HFFc6 (cell line): ENCODE measurements around the gene EPC1. TPM values are rescaled to one million over a fixed set of nuclear protein-coding genes. Genes with fewer than 3 reads are reported as not detected.
A peak's percentile ranks its signal among the peaks of the same experiment; 100 is the strongest.

ENCODE experiments used
- DNase-seq: peaks from one replicate; pipeline ENCODE4 v3.0.0-alpha.2; 2018
- H3K27ac Mint-ChIP-seq: 2 replicates; pipeline ENCODE4 v1.8.0; 2020; ENCODE audit warnings: mild to moderate bottlenecking, mixed read lengths
- H3K27me3 Mint-ChIP-seq: 2 replicates; pipeline ENCODE4 v1.8.0; 2021; ENCODE audit warnings: mild to moderate bottlenecking, moderate library complexity, mixed read lengths; ENCODE audit not compliant: insufficient read depth
- H3K36me3 Mint-ChIP-seq: 2 replicates; pipeline ENCODE4 v1.8.0; 2021; ENCODE audit warnings: low read depth, mixed read lengths
- H3K4me1 Mint-ChIP-seq: 2 replicates; pipeline ENCODE4 v1.8.0; 2020; ENCODE audit warnings: low read depth, mixed read lengths
- H3K4me3 Mint-ChIP-seq: 2 replicates; pipeline ENCODE4 v1.8.0; 2020; ENCODE audit warnings: mild to moderate bottlenecking, moderate library complexity, mixed read lengths
- H3K9me3 Mint-ChIP-seq: 2 replicates; pipeline ENCODE4 v1.8.0; 2020; ENCODE audit warnings: mild to moderate bottlenecking, mixed read lengths
- CTCF ChIP-seq: fragments of 200-600 bp; sonication (generic); IDR thresholded peaks from 2 replicates; pipeline ENCODE4 v1.5.0; 2021; ENCODE audit warnings: antibody characterized with exemption, mild to moderate bottlenecking
- total RNA-seq, 6 experiments: library from RNA; stranded (reverse); fragmentation: NEBNext Ultra II Directional; extraction: Animal tissue kit (Norgen Biotek cat#: 25700); gene quantifications; 2 replicates in 1 of 6; 3 replicates in 5 of 6; pipeline ENCODE4 v1.2.3, GENCODE V29; 2021

The EPC1 gene
- total RNA-seq, 6 experiments from 2014 or later, result 16.5 to 19.3 (median 17.5) TPM

DNA sequence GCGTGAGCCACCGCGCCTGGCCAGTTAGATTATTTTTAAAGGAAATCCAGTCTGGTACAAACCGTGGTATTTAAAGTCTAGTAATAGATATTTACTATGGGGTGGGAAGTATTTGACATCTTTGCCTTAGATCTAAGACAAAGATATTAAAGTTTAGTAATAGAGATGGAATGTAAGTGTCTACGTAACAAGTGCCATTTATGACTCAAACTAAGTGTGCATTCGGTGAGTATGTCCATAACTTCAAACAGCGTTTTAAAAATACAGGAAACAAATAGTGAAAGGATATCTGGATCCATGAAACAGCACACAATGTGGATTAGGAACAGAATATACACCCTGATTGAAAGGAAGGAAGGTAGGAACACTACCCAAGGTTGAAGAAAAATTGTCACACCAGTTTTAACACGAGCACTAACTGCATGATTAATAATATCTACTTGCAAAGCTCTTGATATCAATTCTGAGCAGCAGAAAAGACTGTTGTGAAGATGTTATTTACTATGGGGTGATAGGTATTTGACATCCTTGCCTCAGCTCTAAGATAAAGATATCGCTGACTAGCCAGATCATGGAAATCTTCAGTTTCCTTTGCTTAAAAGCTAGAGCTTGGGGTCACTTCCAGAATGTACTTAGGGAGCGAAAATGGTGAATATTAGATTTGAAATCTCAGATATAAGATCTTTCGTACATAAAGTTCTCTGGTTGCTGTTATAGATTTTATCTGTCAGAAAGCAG lies 48.7 kb downstream of the EPC1 start:
- peak; percentile 83 for DNase-seq
- H3K36me3 Mint-ChIP-seq, result peaks cover 33% of the 10 kb centered on the region
- TF ChIP-seq CTCF, result no peak
- peaks cover 41% of the 10 kb centered on the region for H3K4me1 Mint-ChIP-seq
- H3K9me3 Mint-ChIP-seq, result no peaks in the 10 kb centered on the region
- peak overlapping the region; percentile 81 for H3K27ac Mint-ChIP-seq
- H3K4me3 Mint-ChIP-seq, result peak overlapping the region; percentile 61
- no peaks in the 10 kb centered on the region for H3K27me3 Mint-ChIP-seq

DNA sequence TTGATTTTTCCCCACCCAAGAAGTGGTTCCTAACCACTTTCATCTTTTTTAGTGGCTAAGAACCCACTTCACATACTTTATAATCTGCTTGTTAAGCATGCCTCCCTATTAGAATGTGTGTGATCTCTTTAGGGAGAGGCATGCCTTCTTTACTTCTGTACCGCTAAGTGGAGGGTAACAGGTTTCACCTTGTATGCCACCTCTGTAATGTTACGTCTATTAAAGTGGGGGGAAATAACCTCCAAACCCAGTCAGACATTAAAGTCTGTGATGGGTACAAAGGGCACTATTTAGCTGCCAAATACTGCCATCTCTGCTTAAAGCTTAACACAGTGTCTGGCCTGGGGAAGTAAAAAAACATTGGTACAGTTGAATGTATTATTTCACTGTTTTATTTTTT lies 51.9 kb downstream of the EPC1 start:
- Mint-ChIP-seq H3K27me3 (no peaks in the 10 kb centered on the region), H3K27ac (no peak overlapping the region)

GRCh38 chr10:32293581-32293980 lies 53.4 kb downstream of the EPC1 start:
- TF ChIP-seq CTCF, result no peak

More for the DNA sequence above, 51.9 kb downstream of the EPC1 start:
- no peak for DNase-seq
- TF ChIP-seq CTCF, result no peak
- H3K9me3 Mint-ChIP-seq, result no peaks in the 10 kb centered on the region
- H3K4me3 Mint-ChIP-seq, result no peak overlapping the region
- H3K4me1 Mint-ChIP-seq, result peaks cover 28% of the 10 kb centered on the region
- H3K36me3 Mint-ChIP-seq, result peaks cover 7% of the 10 kb centered on the region; the same call in 1 of the 2 replicates

DNA sequence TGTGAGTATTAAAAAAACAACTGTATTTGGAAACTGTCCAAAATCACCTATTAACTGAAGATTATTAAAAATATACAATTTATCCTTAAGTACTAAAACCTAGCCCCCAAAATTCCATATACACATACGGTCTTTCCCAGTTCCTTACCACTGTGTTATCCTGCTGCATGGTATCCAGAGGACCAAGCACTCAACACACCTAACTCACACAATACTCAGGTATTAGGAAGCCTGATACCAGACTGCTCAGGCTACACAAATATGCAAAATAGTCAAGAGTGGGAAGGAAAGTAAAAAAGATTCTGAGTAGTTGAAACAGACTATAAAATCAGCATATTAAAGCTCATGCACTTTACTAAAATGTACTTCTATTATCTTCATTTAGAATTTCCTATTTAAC lies 67.2 kb downstream of the EPC1 start:
- DNase-seq, result no peak

More at GRCh38 chr10:32293581-32293980, 53.4 kb downstream of the EPC1 start:
- Mint-ChIP-seq H3K27me3 (no peaks in the 10 kb centered on the region), H3K36me3 (peaks cover 5% of the 10 kb centered on the region; the same call in 1 of the 2 replicates), H3K4me3 (no peak overlapping the region), H3K27ac (no peak overlapping the region), H3K4me1 (peaks cover 14% of the 10 kb centered on the region), H3K9me3 (no peaks in the 10 kb centered on the region)
- DNase-seq, result no peak

DNA sequence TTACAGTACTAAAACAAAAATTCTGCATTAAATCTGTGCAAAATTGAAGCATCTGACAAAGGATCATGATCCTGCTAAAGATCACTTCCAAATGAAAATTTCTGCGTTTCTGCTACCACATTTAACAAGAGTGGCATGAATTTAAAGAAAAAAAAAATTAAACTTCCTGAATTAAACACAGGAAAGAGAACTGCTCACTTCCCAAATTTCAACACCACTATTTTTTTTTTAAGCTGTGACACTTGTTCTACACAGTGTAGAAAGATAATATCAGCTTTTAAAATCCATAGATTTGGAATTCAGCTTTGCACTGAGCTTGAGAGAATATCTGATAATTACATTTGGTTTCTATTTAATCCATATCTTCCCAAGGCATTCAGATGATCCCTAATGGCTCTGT lies 73.6 kb downstream of the EPC1 start:
- TF ChIP-seq CTCF, result no peak
- Mint-ChIP-seq H3K27me3 (no peaks in the 10 kb centered on the region), H3K4me1 (peaks cover 24% of the 10 kb centered on the region), H3K27ac (no peak overlapping the region), H3K9me3 (no peaks in the 10 kb centered on the region), H3K4me3 (no peak overlapping the region), H3K36me3 (peaks cover 31% of the 10 kb centered on the region)
- no peak for DNase-seq

More for the DNA sequence above, 67.2 kb downstream of the EPC1 start:
- Mint-ChIP-seq H3K4me3 (no peak overlapping the region), H3K4me1 (peaks cover 9% of the 10 kb centered on the region; the same call in 1 of the 2 replicates), H3K36me3 (peaks cover 12% of the 10 kb centered on the region), H3K9me3 (no peaks in the 10 kb centered on the region), H3K27ac (no peak overlapping the region), H3K27me3 (no peaks in the 10 kb centered on the region; the same call in 1 of the 2 replicates)
- TF ChIP-seq CTCF, result no peak
